ENCODE measurements around the gene BMP7.

BMP7 gene

DNA sequence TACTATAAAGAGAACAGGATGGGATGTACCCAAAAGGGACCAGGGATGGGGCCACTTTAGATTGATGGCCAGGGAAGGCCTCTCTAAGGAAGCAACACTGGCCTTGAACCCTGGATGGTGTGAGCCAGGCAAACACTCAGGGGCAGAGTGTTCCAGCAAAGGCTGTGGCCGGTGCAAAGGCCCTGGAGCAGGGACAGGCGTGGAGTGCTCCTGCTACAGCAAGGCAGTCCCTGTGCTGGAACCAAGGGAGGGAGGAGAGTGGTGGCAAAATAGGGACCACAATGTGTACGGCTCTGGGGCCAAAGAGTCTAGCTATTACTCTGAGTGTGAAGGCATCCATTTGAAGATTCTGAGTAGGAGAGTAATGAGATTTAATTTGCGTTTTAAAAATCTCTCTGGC, 131.6 kb downstream of the BMP7 start:
- H3K9me3 ChIP-seq (ENCODE audit: control insufficient read depth in 2 of 2, low read length in 2 of 2): no peaks in the 10 kb centered on the region
- no peak overlapping the region for H3K4me3 ChIP-seq (ENCODE audit: low read length in 2 of 2)
- no peaks in the 10 kb centered on the region for H3K36me3 ChIP-seq (ENCODE audit: control insufficient read depth in 2 of 2, insufficient read depth in 2 of 2, low read length in 2 of 2)
- peaks cover 2 to 6% of the 10 kb centered on the region in 2 donors for H3K27me3 ChIP-seq (ENCODE audit: control insufficient read depth in 1 of 2, insufficient read depth in 2 of 2, low read length in 2 of 2)
- no peaks in the 10 kb centered on the region for H3K4me1 ChIP-seq (ENCODE audit: control insufficient read depth, insufficient read depth, low read length)
- H3K9ac ChIP-seq (ENCODE audit: low read length in 2 of 2): no peak overlapping the region
- no peak overlapping the region for H3K27ac ChIP-seq (ENCODE audit: low read length)

DNA sequence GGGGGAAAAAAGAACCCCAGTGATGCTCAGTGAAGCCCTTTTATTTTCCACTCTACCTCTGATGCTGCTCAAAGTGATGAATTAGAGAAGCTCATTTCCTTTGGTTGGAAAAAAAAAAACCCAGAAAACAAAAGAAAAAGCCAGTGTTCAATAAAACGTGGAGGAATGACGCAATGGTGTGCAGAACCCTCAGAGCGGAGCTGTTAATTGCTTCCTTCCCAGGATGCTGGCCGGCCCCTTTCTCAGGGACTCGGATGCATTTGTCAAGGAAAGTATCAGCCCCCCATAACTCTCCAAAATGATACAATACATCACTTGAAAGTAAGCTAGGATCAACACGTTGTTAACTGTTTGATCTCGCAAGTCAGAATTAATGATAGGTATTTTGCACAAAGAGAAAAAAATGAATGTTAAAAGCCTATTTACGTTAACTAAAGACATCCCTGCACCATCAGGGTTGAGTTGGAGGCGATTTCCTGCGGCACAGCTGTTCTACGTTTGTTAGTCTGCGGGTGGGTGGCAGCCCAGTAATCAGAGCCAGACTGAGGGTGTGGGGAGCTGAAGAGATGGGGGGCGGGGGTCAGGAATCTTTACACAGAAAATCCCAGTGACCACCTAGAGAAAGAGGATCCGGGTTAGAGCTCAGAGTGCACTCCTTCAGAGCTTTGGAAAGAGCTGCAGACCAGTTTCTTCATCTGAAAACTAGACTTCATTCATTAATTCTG, 132.4 kb downstream of the BMP7 start:
- no peak overlapping the region for H3K9ac ChIP-seq (ENCODE audit: low read length in 2 of 2)
- H3K4me3 ChIP-seq (ENCODE audit: low read length in 2 of 2): no peak overlapping the region
- no peak overlapping the region for H3K27ac ChIP-seq (ENCODE audit: low read length)
- H3K9me3 ChIP-seq (ENCODE audit: control insufficient read depth in 2 of 2, low read length in 2 of 2): no peaks in the 10 kb centered on the region
- no peaks in the 10 kb centered on the region for H3K36me3 ChIP-seq (ENCODE audit: control insufficient read depth in 2 of 2, insufficient read depth in 2 of 2, low read length in 2 of 2)
- H3K27me3 ChIP-seq (ENCODE audit: control insufficient read depth in 1 of 2, insufficient read depth in 2 of 2, low read length in 2 of 2): peaks cover 2 to 6% of the 10 kb centered on the region in 2 donors
- H3K4me1 ChIP-seq (ENCODE audit: control insufficient read depth, insufficient read depth, low read length): no peaks in the 10 kb centered on the region

DNA sequence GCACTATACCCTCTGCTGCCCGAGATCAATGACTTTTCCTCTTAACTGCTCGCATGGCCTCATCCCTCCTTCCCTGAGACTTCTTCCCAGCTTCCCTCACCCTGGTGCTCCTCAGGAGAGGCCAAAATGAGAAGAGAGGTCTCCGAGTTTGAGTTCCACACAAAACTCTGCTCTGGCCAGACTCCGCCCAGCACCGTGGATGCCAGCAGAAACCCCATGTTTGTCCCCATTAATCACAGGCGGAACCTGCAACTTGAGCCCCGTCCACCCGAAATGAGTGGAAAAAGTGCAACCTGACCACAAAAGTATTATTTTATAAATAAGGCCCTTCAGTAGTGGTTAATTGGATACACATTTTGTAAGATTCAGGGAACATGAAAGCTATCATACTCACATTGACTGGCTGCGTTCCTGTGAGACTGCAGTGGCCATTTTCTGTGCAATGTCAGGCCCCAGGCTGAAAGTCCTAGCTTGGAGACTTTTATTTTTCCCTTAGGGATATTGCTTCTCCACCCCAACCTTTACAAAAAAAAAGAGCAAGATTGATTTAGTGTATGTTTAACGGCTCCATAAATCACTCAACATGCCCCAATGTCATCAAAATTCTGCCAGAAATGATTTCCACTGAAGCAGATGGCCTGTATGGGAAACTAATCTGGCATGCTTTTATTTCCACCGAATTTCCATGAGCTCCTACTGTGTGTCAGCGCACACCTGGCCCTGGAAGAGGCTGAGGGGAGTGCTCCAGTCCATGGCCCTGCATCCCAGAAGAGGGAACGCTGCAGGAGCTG, 134.6 kb downstream of the BMP7 start:
- Histone ChIP-seq H3K36me3 (ENCODE audit: control insufficient read depth in 2 of 2, insufficient read depth in 2 of 2, low read length in 2 of 2) (no peaks in the 10 kb centered on the region), H3K9me3 (ENCODE audit: control insufficient read depth in 2 of 2, low read length in 2 of 2) (no peaks in the 10 kb centered on the region), H3K9ac (ENCODE audit: low read length in 2 of 2) (no peak overlapping the region), H3K27me3 (ENCODE audit: control insufficient read depth in 1 of 2, insufficient read depth in 2 of 2, low read length in 2 of 2) (peaks cover 2 to 6% of the 10 kb centered on the region in 2 donors), H3K4me3 (ENCODE audit: low read length in 2 of 2) (no peak overlapping the region), H3K4me1 (ENCODE audit: control insufficient read depth, insufficient read depth, low read length) (no peaks in the 10 kb centered on the region), H3K27ac (ENCODE audit: low read length) (no peak overlapping the region)

DNA sequence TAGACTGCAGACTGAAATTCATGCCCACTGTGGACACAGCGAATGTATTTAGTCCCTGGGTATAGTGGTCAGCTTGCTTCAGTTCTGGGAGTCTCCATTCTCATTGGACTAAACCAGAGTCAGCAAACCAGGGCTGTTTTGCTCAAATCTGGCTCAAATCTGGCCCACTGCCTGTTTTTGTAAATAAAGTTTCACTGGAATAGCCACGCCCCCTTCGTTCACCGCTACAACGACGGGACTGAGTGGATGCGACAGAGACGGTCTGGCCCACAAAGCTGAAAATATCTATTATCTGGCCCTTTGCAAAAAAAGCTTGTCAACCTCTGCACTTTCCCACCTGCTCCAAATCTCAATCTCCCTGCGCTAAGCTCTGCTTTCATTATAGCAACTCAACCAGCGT, 135.4 kb downstream of the BMP7 start:
- no peaks in the 10 kb centered on the region for H3K4me1 ChIP-seq (ENCODE audit: control insufficient read depth, insufficient read depth, low read length)
- no peak overlapping the region for H3K4me3 ChIP-seq (ENCODE audit: low read length in 2 of 2)
- no peak overlapping the region for H3K9ac ChIP-seq (ENCODE audit: low read length in 2 of 2)
- H3K36me3 ChIP-seq (ENCODE audit: control insufficient read depth in 2 of 2, insufficient read depth in 2 of 2, low read length in 2 of 2): no peaks in the 10 kb centered on the region
- H3K27me3 ChIP-seq (ENCODE audit: control insufficient read depth in 1 of 2, insufficient read depth in 2 of 2, low read length in 2 of 2): peaks cover 2 to 5% of the 10 kb centered on the region in 2 donors
- H3K9me3 ChIP-seq (ENCODE audit: control insufficient read depth in 2 of 2, low read length in 2 of 2): peaks cover 0 to 2% of the 10 kb centered on the region in 2 donors
- no peak overlapping the region for H3K27ac ChIP-seq (ENCODE audit: low read length)

DNA sequence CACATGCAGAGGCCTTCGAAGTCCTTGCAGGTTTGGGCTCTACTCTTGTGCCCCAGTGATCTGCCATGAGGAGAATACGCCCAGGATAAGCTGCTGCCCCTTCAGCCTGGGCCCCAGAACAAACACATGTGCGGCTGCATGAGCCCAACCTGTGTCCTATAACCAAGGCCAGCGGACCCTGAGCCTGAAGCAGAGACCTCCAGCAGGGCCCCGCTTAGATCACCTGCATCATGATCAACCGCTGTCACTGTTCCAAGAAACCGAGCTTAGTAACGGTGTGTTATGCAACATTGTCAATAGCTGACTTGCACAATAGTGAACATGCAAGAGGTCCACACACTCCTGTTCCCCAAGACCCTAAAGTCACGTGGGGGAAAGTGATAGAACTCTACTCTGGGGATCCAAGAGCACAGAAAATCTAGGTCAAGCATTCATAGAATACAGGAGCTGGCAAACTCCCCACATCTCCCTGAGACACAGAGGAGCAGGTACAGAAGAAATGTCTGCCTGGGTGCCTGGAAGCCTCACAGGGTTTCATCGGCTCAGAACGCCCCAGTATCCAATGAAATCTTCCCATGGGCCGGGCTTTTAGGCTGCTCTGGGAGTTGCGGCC, 136.2 kb downstream of the BMP7 start:
- Histone ChIP-seq H3K4me3 (ENCODE audit: low read length in 2 of 2) (no peak overlapping the region), H3K9ac (ENCODE audit: low read length in 2 of 2) (no peak overlapping the region), H3K36me3 (ENCODE audit: control insufficient read depth in 2 of 2, insufficient read depth in 2 of 2, low read length in 2 of 2) (no peaks in the 10 kb centered on the region), H3K4me1 (ENCODE audit: control insufficient read depth, insufficient read depth, low read length) (no peaks in the 10 kb centered on the region), H3K27ac (ENCODE audit: low read length) (no peak overlapping the region), H3K9me3 (ENCODE audit: control insufficient read depth in 2 of 2, low read length in 2 of 2) (peaks cover 0 to 4% of the 10 kb centered on the region in 2 donors), H3K27me3 (ENCODE audit: control insufficient read depth in 1 of 2, insufficient read depth in 2 of 2, low read length in 2 of 2) (peaks cover 2% of the 10 kb centered on the region in 2 donors)

DNA sequence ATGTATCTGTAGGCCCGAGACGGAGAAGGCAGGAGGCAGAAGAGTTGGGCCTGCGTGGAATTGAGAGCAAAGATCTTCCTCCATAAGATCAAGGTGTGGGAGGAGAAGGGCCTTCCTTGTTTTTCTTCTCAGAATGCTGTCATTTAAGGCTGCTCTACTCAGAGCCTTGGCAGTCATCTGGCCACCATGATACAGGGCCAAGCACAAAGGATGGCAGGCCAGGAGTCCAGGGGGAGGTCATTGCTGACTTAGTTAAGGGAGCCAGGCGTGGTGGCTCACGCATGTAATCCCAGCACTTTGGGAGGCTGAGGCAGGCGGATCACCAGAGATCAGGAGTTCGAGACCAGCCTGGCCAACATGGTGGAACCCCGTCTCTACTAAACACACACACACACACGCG, 137.1 kb downstream of the BMP7 start:
- H3K27me3 ChIP-seq (ENCODE audit: control insufficient read depth in 1 of 2, insufficient read depth in 2 of 2, low read length in 2 of 2): peaks cover 0 to 2% of the 10 kb centered on the region in 2 donors
- H3K9me3 ChIP-seq (ENCODE audit: control insufficient read depth in 2 of 2, low read length in 2 of 2): peaks cover 0 to 4% of the 10 kb centered on the region in 2 donors
- H3K4me1 ChIP-seq (ENCODE audit: control insufficient read depth, insufficient read depth, low read length): no peaks in the 10 kb centered on the region
- no peak overlapping the region for H3K9ac ChIP-seq (ENCODE audit: low read length in 2 of 2)
- no peak overlapping the region for H3K27ac ChIP-seq (ENCODE audit: low read length)
- no peak overlapping the region for H3K4me3 ChIP-seq (ENCODE audit: low read length in 2 of 2)
- H3K36me3 ChIP-seq (ENCODE audit: control insufficient read depth in 2 of 2, insufficient read depth in 2 of 2, low read length in 2 of 2): no peaks in the 10 kb centered on the region

DNA sequence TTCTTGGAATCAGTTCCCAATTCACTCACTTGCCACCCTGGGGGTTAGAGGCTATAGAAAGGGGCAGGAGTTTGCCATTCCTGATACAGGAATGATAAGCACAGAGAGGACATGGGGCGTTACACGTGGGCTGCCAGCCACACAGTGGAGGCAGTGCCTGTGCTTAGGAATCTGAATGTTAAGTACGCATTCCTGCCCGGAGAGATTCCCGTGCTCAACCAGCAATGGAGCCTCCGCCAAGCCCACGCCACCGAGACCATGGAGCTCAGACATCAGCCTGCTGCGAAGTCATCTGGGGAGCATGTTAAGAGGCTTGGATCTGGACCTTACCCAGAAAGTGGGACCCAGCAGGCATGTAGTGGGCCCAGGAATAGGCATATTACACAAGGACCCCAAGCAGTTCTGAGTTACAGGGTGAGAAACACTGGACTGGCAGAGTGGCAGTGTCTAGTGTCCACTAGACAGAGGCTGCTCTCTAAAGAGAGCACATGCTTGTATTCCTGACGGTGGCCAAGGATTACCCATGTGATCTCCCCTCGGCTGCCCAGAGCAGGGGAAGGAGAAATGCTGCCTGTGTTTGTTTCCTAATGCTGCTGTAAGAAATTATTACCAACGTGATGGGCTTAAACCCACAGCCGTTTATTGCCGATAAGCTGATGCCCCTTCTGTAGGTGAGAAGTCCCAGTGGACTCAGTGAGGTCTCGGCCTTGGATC, 138.2 kb downstream of the BMP7 start:
- Histone ChIP-seq H3K27ac (ENCODE audit: low read length) (no peak overlapping the region), H3K36me3 (ENCODE audit: control insufficient read depth in 2 of 2, insufficient read depth in 2 of 2, low read length in 2 of 2) (no peaks in the 10 kb centered on the region), H3K9ac (ENCODE audit: low read length in 2 of 2) (no peak overlapping the region), H3K4me3 (ENCODE audit: low read length in 2 of 2) (no peak overlapping the region), H3K4me1 (ENCODE audit: control insufficient read depth, insufficient read depth, low read length) (no peaks in the 10 kb centered on the region), H3K9me3 (ENCODE audit: control insufficient read depth in 2 of 2, low read length in 2 of 2) (peaks cover 0 to 4% of the 10 kb centered on the region in 2 donors), H3K27me3 (ENCODE audit: control insufficient read depth in 1 of 2, insufficient read depth in 2 of 2, low read length in 2 of 2) (peaks cover 0 to 2% of the 10 kb centered on the region in 2 donors)

DNA sequence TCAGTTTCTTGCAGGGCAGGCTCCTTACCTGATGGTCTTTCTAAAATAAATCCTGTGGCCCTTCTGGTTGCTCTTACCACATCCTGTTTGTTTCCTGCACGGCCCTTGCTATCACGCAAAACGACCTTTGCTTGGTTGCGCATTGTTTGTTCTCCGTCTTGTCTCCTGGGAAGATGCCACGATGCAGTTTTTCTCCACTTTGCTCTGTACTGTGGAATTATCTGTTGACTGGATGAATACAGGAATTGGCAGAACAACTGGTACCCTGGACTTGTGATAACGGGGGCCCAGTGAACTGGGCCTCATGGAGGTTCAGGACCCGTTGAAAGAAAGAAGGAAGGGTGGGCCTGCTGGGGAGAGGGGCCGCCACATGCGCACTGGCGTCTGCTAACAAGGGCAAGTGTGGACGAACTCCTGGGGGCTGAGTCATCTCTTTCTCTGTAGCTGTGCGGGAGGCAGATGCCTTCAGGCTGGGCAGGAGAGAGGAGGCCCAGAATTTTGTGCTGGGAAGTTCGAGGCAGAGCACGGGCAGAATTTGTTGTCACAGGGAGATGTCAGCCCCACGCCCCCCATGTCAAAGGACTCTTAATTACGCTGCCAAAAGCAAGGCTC, 139.9 kb downstream of the BMP7 start:
- Histone ChIP-seq H3K4me3 (ENCODE audit: low read length in 2 of 2) (no peak overlapping the region), H3K9ac (ENCODE audit: low read length in 2 of 2) (no peak overlapping the region), H3K27ac (ENCODE audit: low read length) (no peak overlapping the region), H3K4me1 (ENCODE audit: control insufficient read depth, insufficient read depth, low read length) (no peaks in the 10 kb centered on the region), H3K36me3 (ENCODE audit: control insufficient read depth in 2 of 2, insufficient read depth in 2 of 2, low read length in 2 of 2) (no peaks in the 10 kb centered on the region), H3K9me3 (ENCODE audit: control insufficient read depth in 2 of 2, low read length in 2 of 2) (peaks cover 0 to 4% of the 10 kb centered on the region in 2 donors), H3K27me3 (ENCODE audit: control insufficient read depth in 1 of 2, insufficient read depth in 2 of 2, low read length in 2 of 2) (peaks cover 0 to 3% of the 10 kb centered on the region in 2 donors)

DNA sequence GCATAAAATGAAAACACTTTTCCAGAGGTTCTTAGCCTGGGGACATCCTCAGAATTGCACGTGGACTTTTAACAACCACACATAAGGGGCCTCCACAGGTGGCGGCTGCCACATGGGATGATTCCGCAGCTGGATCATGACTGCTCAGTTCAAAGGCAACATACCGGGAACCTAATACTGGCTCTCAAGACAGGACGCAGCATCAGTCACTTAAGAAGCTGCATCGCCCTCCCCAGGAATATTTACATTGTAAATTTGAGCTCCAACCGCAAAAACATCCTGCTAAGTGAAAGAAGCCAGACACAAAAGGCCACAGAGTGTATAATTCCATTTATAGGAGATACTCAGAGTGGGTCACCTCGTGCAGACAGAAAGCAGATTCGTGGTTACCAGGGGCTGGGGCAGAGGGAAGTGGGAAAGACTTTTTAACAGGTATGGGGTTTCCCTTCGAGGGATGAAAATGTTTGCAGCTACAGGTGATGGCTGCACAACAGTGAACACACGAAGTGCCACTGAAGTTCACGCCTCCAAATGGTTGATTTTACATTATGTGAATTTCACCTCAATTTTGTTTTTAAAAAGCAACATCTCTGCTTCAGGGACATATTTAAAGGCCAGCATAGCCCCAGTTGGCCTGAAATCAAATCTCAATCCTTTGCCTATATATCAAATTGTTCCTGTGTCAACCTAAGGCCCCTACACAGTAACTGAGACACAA, 141.5 kb downstream of the BMP7 start:
- H3K9me3 ChIP-seq (ENCODE audit: control insufficient read depth in 2 of 2, low read length in 2 of 2): peaks cover 4% of the 10 kb centered on the region in 2 donors
- no peak overlapping the region for H3K9ac ChIP-seq (ENCODE audit: low read length in 2 of 2)
- H3K36me3 ChIP-seq (ENCODE audit: control insufficient read depth in 2 of 2, insufficient read depth in 2 of 2, low read length in 2 of 2): no peaks in the 10 kb centered on the region
- H3K4me1 ChIP-seq (ENCODE audit: control insufficient read depth, insufficient read depth, low read length): no peaks in the 10 kb centered on the region
- H3K27ac ChIP-seq (ENCODE audit: low read length): no peak overlapping the region
- no peak overlapping the region for H3K4me3 ChIP-seq (ENCODE audit: low read length in 2 of 2)
- H3K27me3 ChIP-seq (ENCODE audit: control insufficient read depth in 1 of 2, insufficient read depth in 2 of 2, low read length in 2 of 2): peaks cover 0 to 3% of the 10 kb centered on the region in 2 donors
